SJSA1 (cell line): ENCODE measurements around the gene GRIFIN. TPM values are rescaled to one million over a fixed set of nuclear protein-coding genes. Genes with fewer than 3 reads are reported as not detected.
"Not testable (repeated sequence)": the region's sequence is repeated elsewhere in the genome, so short reads cannot be mapped to it uniquely, and the experiment has no call there.

Experiments
- DNase-seq, 2 experiments: peaks; one replicate each; pipeline ENCODE4 v3.0.0-alpha.2; 2015 to 2020; ENCODE audit warnings: low spot score in 2 of 2, low read depth in 1 of 2
- H3K27ac ChIP-seq: fragments of 250-450 bp; sonication (Bioruptor Pico); 2 replicates; pipeline ENCODE4 v1.5.1; 2020; ENCODE audit warnings: mild to moderate bottlenecking, moderate library complexity
- H3K27me3 ChIP-seq: fragments of 250-450 bp; sonication (Bioruptor Pico); replicated peaks from 2 replicates; pipeline ENCODE4 v1.5.1; 2020; ENCODE audit warnings: mild to moderate bottlenecking, moderate library complexity
- H3K36me3 ChIP-seq: fragments of 250-450 bp; sonication (Bioruptor Pico); 2 replicates; pipeline ENCODE4 v1.5.1; 2020; ENCODE audit warnings: mild to moderate bottlenecking
- H3K4me1 ChIP-seq: fragments of 250-450 bp; sonication (Bioruptor Pico); replicated peaks from 2 replicates; pipeline ENCODE4 v1.6.1; 2021; ENCODE audit warnings: mild to moderate bottlenecking
- H3K4me3 ChIP-seq: fragments of 250-450 bp; sonication (Bioruptor Pico); 2 replicates; pipeline ENCODE4 v1.5.1; 2020; ENCODE audit warnings: mild to moderate bottlenecking
- H3K9me3 ChIP-seq: fragments of 250-450 bp; sonication (Bioruptor Pico); replicated peaks from 2 replicates; pipeline ENCODE4 v1.5.1; 2020; ENCODE audit warnings: mild to moderate bottlenecking
- total RNA-seq: library from RNA; depleted of rRNA; stranded (reverse); fragments of >200 nt; shearing (Covaris generic); gene quantifications from 2 replicates; pipeline ENCODE4 v1.2.3, GENCODE V29; 2014

The GRIFIN gene
- total RNA-seq, 1 experiment from 2014 or later, result not detected

GRCh38 chr7:2474224-2474623, 2.0 kb downstream of the GRIFIN start:
- no peaks in the 10 kb centered on the region for H3K27me3 ChIP-seq
- H3K27ac ChIP-seq, result no peak overlapping the region
- peaks cover 3% of the 10 kb centered on the region; the same call in 1 of the 2 replicates for H3K9me3 ChIP-seq
- peaks cover 8% of the 10 kb centered on the region for H3K4me1 ChIP-seq
- H3K4me3 ChIP-seq, result no peak overlapping the region
- no peak for DNase-seq
- H3K36me3 ChIP-seq, result no peaks in the 10 kb centered on the region

GRCh38 chr7:2473496-2474180, 2.6 kb downstream of the GRIFIN start:
- Histone ChIP-seq H3K36me3 (no peaks in the 10 kb centered on the region), H3K27me3 (no peaks in the 10 kb centered on the region), H3K4me3 (no peak overlapping the region), H3K4me1 (peaks cover 8% of the 10 kb centered on the region), H3K9me3 (peaks cover 3% of the 10 kb centered on the region; the same call in 1 of the 2 replicates), H3K27ac (no peak overlapping the region)
- DNase-seq, result no peak

- H3K36me3 ChIP-seq, result no peaks in the 10 kb centered on the region
- H3K27ac ChIP-seq, result no peak overlapping the region
- no peak for DNase-seq
- no peaks in the 10 kb centered on the region for H3K27me3 ChIP-seq
- peaks cover 3% of the 10 kb centered on the region; the same call in 1 of the 2 replicates for H3K9me3 ChIP-seq
- H3K4me1 ChIP-seq, result peaks cover 5% of the 10 kb centered on the region
- H3K4me3 ChIP-seq, result no peak overlapping the region
These were observed 3.5 kb downstream of the GRIFIN start for GRCh38 chr7:2472739-2473138.

DNA sequence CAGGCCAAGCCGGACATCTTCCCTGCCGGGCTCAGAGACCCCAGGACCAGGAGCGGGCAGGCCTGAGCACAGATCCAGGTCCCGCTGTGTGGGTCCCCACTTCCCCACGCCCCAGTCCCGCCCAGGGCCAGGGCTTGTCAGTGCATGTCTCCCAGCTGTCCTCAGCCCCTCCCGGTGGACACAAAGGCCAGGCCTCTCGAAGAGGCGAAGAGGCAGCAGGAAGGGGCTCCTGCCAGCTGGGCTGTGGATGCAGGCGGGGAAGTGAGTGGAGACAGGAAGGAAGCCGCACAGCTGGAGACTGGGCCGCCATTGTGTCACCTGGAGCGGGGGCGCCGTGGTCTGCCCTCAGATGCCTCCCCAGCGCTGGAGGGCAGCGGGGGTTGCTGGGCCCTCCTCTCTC, 4.8 kb downstream of the GRIFIN start:
- H3K4me3 ChIP-seq, result no peak overlapping the region
- no peak overlapping the region for H3K27ac ChIP-seq
- H3K36me3 ChIP-seq, result no peaks in the 10 kb centered on the region
- no peaks in the 10 kb centered on the region for H3K27me3 ChIP-seq
- no peaks in the 10 kb centered on the region; the same call in 1 of the 2 replicates for H3K4me1 ChIP-seq
- H3K9me3 ChIP-seq, result no peaks in the 10 kb centered on the region
- DNase-seq, result no peak

- H3K9me3 ChIP-seq, result no peaks in the 10 kb centered on the region
- no peak overlapping the region for H3K27ac ChIP-seq
- no peaks in the 10 kb centered on the region for H3K27me3 ChIP-seq
- H3K4me1 ChIP-seq, result no peaks in the 10 kb centered on the region; the same call in 1 of the 2 replicates
- H3K4me3 ChIP-seq, result no peak overlapping the region
- H3K36me3 ChIP-seq, result no peaks in the 10 kb centered on the region
- DNase-seq, result no peak
These were observed 5.2 kb downstream of the GRIFIN start for GRCh38 chr7:2471022-2471329.

DNA sequence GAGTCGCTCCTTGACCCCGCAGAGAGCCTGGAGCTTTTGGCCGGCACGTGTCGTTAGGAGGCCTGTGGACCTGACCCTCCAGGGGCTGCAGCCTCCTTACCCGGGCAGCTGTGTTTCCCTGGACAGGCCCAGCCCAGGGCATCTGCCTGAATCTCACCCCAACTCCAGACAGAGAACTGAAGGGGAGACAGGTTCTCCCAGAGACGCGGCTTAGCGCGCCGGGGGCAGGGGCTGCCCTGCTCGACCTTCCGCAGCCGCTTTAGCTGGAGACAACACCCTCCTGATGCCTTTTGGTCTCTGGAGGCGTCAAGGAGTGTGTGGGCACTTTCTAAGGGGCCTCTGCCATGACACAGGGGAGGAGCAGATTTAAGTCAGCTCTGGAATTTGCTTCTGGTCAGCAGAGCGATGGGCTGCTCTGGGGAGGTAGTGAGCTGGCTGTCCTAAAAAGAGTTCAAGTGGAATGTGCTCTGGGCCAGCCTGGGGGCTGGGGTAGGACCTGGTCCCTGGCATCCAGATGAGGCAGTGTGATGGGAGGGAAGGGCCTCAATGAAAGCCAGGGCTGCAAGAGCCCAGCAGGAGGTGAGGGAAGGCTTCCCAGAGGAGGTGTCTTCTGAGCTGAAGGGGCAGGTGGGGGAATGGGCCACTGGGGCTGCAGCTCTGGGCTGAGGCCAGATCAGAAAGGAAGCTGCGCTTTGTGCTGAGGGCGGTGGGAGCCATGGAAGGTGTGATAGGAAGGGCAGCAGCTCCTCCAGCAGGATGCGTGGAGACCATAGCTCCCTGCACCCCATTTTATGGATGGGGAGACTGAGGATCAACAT, 5.8 kb downstream of the GRIFIN start:
- H3K4me1 ChIP-seq, result no peaks in the 10 kb centered on the region; the same call in 1 of the 2 replicates
- H3K9me3 ChIP-seq, result no peaks in the 10 kb centered on the region
- H3K36me3 ChIP-seq, result no peaks in the 10 kb centered on the region
- no peaks in the 10 kb centered on the region for H3K27me3 ChIP-seq
- H3K4me3 ChIP-seq, result no peak overlapping the region
- no peak for DNase-seq
- no peak overlapping the region for H3K27ac ChIP-seq

DNA sequence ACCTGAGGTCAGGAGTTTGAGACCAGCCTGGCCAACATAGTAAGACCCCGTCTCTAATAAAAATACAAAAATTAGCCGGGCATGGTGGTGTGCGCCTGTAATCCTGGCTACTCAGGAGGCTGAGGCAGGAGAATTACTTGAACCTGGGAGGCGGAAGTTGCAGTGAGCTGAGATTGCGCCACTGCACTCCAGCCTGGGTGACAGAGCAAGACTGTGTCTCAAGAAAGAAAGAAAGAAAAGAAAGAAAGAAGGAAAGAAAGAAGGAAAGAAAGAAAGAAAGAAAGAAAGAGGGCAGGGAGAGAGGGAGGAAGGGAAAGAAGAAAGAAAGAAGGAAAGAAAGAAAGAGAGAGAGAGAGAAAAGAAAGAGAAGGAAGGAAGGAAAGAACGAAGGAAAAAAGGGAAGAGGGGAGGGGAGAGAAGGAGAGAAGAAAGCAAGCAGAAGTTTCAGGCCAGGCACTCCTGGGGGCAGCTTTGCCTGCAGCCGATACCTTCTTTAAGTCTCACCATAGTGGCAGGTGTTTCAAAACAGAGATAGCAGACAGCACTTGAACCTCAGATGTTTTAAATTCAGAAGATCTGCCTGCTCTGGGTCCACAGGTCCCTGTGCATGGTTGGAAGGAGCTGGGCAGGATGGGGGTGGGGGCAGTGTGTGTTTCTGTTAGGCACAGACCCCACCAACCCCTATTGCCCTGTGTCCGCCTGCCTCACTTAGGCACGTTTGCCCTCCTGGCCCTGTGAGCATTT, 6.6 kb downstream of the GRIFIN start:
- not testable (repeated sequence) for H3K9me3 ChIP-seq, H3K36me3 ChIP-seq, DNase-seq, H3K4me3 ChIP-seq, H3K27me3 ChIP-seq, H3K4me1 ChIP-seq, H3K27ac ChIP-seq

DNA sequence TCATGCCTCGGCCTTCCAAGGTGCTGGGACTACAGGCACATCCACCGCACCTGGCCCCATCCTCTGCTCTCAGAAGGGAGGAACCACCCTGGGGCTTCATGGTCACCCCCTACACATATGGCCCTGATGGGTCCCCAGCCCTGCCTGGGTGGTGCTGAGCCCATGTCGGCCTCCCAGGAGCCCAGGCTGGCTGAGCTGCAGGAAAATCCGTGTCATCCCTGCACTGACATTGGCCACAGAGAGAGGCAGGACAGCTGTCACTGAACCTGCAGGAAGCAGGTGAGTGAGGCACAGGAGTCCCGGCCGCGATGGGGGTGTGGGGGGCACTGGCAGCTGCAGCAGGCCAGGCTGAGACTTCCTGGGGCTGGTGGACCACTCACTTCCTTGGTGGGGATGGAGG, 8.0 kb downstream of the GRIFIN start:
- Histone ChIP-seq H3K9me3 (no peaks in the 10 kb centered on the region), H3K4me3 (no peak overlapping the region), H3K27me3 (no peaks in the 10 kb centered on the region), H3K27ac (no peak overlapping the region), H3K36me3 (no peaks in the 10 kb centered on the region), H3K4me1 (no peaks in the 10 kb centered on the region; the same call in 1 of the 2 replicates)
- DNase-seq, result no peak

GRCh38 chr7:2466675-2467074, 9.5 kb downstream of the GRIFIN start:
- Histone ChIP-seq H3K9me3 (no peaks in the 10 kb centered on the region), H3K27ac (no peak overlapping the region), H3K36me3 (no peaks in the 10 kb centered on the region), H3K27me3 (no peaks in the 10 kb centered on the region), H3K4me3 (no peak overlapping the region), H3K4me1 (no peaks in the 10 kb centered on the region; the same call in 1 of the 2 replicates)
- no peak for DNase-seq

DNA sequence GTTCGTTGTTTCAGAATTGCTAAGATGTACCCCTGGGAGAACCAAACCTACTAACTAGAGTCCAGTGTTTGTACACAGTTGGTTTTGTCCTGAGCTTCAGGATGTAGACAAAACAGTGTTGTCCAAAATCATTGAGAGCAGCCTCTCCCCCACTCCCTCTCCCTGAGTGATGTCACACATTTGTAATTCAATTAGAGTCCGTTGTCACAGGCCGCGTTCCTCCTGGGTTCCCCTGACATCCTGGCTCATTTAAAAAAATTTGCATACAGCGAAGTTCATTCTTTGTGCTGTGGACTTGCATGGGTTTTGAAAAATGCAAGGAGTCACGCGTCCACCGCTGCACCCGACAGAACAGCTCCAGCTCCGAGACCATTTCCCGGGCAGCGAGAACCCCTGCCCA, 10.3 kb downstream of the GRIFIN start:
- H3K27ac ChIP-seq, result no peak overlapping the region
- DNase-seq, result no peak
- H3K9me3 ChIP-seq, result no peaks in the 10 kb centered on the region
- H3K4me1 ChIP-seq, result no peaks in the 10 kb centered on the region; the same call in 1 of the 2 replicates
- H3K4me3 ChIP-seq, result no peak overlapping the region
- H3K36me3 ChIP-seq, result no peaks in the 10 kb centered on the region
- H3K27me3 ChIP-seq, result no peaks in the 10 kb centered on the region

DNA sequence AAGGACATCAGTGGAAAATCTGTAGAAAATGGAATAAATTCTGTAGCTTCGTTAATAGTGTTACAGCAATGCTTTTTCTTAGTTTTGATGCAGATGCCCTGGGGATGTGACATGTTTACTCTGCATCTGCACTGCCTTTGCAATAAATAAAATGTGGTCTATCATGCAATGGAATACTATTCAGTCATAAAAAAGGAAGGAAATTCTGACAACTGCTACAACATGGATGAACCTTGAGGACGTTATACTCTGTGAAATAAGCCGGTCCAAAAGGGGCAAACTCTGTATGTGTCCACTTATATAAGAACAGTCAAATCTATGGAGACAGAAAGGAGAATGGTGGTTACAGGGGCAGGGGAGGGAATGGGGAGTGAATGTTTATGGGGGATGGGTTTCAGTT, 13.5 kb downstream of the GRIFIN start:
- no peak for DNase-seq
- Histone ChIP-seq H3K4me3 (no peak overlapping the region), H3K27ac (no peak overlapping the region), H3K27me3 (no peaks in the 10 kb centered on the region), H3K36me3 (no peaks in the 10 kb centered on the region), H3K9me3 (no peaks in the 10 kb centered on the region), H3K4me1 (peaks cover 10% of the 10 kb centered on the region)

GRCh38 chr7:2461268-2462026, 14.8 kb downstream of the GRIFIN start:
- no peak overlapping the region for H3K4me3 ChIP-seq
- no peaks in the 10 kb centered on the region for H3K9me3 ChIP-seq
- H3K36me3 ChIP-seq, result no peaks in the 10 kb centered on the region
- H3K4me1 ChIP-seq, result peaks cover 10% of the 10 kb centered on the region
- no peak overlapping the region for H3K27ac ChIP-seq
- DNase-seq, result peak in 1 of 2 experiments; percentile 43
- no peaks in the 10 kb centered on the region for H3K27me3 ChIP-seq

- no peak for DNase-seq
- Histone ChIP-seq H3K9me3 (no peaks in the 10 kb centered on the region), H3K27ac (no peak overlapping the region), H3K4me1 (peaks cover 10% of the 10 kb centered on the region), H3K27me3 (no peaks in the 10 kb centered on the region), H3K36me3 (no peaks in the 10 kb centered on the region), H3K4me3 (no peak overlapping the region)
These were observed 15.6 kb downstream of the GRIFIN start for GRCh38 chr7:2460641-2461040.
